ENCODE data around the gene LITAFD. TPM values are rescaled to one million over a fixed set of nuclear protein-coding genes. Genes with fewer than 3 reads are reported as not detected.

LITAFD gene
- total RNA-seq, 1 experiment from 2014 or later, result not detected

GRCh38 chr16:8890549-8890921 is 8.4 kb downstream of the LITAFD start:
- DNase-seq, result no peak
- Histone ChIP-seq H3K4me3 (no peak overlapping the region), H3K4me2 (no peak overlapping the region), H3K27ac (no peak overlapping the region), H3K27me3 (ENCODE audit: insufficient read depth, low read depth) (no peaks in the 10 kb centered on the region), H2AFZ (no peak overlapping the region), H3K79me2 (ENCODE audit: low read depth) (no peaks in the 10 kb centered on the region), H4K20me1 (ENCODE audit: insufficient read depth) (peaks cover 11% of the 10 kb centered on the region), H3F3A (ENCODE audit: insufficient read depth, low read depth) (peaks cover 33% of the 10 kb centered on the region), H3K4me1 (replicated peaks; ENCODE audit: insufficient read depth) (peaks cover 13% of the 10 kb centered on the region), H3K9me2 (ENCODE audit: insufficient read depth) (no peaks in the 10 kb centered on the region), H3K36me3 (ENCODE audit: low read depth) (peaks cover 18% of the 10 kb centered on the region; the same call in 1 of the 2 replicates), H3K9me3 (ENCODE audit: insufficient read depth, low read depth) (no peaks in the 10 kb centered on the region)
- BruUV-seq (replicated peaks), result no TSS peak
- ChIA-PET POLR2A (ENCODE audit: unreplicated experiment) (no interaction called here), CTCF (interaction anchor here (1.4 kb wide), 1 partner anchor 118 kb away, joined by 5 read pairs; no protein-coding TSS in a partner anchor)
- intact Hi-C loops (cut with micrococcal nuclease; ENCODE audit: unreplicated experiment), result no loop called here
- TF ChIP-seq EZH2 (IDR thresholded peaks at IDR 0.05; ENCODE audit: low read depth), result no peak
- TF ChIP-seq CTCF (conservative IDR thresholded peaks at IDR 0.05), result no peak

GRCh38 chr16:8892101-8892575 is 10.0 kb downstream of the LITAFD start:
- intact Hi-C loops (cut with micrococcal nuclease; ENCODE audit: unreplicated experiment), result no loop called here
- no peaks in the 10 kb centered on the region for H3K4me1 ChIP-seq (replicated peaks; ENCODE audit: insufficient read depth)
- ChIA-PET CTCF (no interaction called here), POLR2A (ENCODE audit: unreplicated experiment) (no interaction called here)
- peaks cover 27% of the 10 kb centered on the region for H3F3A ChIP-seq (ENCODE audit: insufficient read depth, low read depth)
- no TSS peak for BruUV-seq (replicated peaks)
- H3K27ac ChIP-seq, result no peak overlapping the region
- H3K4me2 ChIP-seq, result no peak overlapping the region
- H2AFZ ChIP-seq, result no peak overlapping the region
- no peak for DNase-seq
- H3K4me3 ChIP-seq, result no peak overlapping the region
- no peaks in the 10 kb centered on the region for H3K27me3 ChIP-seq (ENCODE audit: insufficient read depth, low read depth)
- H3K9me2 ChIP-seq (ENCODE audit: insufficient read depth), result no peaks in the 10 kb centered on the region
- H3K36me3 ChIP-seq (ENCODE audit: low read depth), result peaks cover 18% of the 10 kb centered on the region; the same call in 1 of the 2 replicates
- H3K9me3 ChIP-seq (ENCODE audit: insufficient read depth, low read depth), result no peaks in the 10 kb centered on the region
- no peaks in the 10 kb centered on the region for H3K79me2 ChIP-seq (ENCODE audit: low read depth)
- H4K20me1 ChIP-seq (ENCODE audit: insufficient read depth), result peaks cover 8% of the 10 kb centered on the region; the same call in 1 of the 2 replicates
- no peak for TF ChIP-seq EZH2 (IDR thresholded peaks at IDR 0.05; ENCODE audit: low read depth)
- TF ChIP-seq CTCF (conservative IDR thresholded peaks at IDR 0.05), result no peak

GRCh38 chr16:8893426-8893825 is 11.3 kb downstream of the LITAFD start:
- BruUV-seq (replicated peaks), result TSS peak; percentile 2
- DNase-seq, result no peak

More at GRCh38 chr16:8893426-8893825, 11.3 kb downstream of the LITAFD start:
- Histone ChIP-seq H2AFZ (no peak overlapping the region), H3K9me3 (ENCODE audit: insufficient read depth, low read depth) (no peaks in the 10 kb centered on the region), H3K9me2 (ENCODE audit: insufficient read depth) (no peaks in the 10 kb centered on the region), H3K36me3 (ENCODE audit: low read depth) (peaks cover 21% of the 10 kb centered on the region), H3K4me2 (no peak overlapping the region), H3K4me3 (no peak overlapping the region), H4K20me1 (ENCODE audit: insufficient read depth) (peaks cover 8% of the 10 kb centered on the region; the same call in 1 of the 2 replicates), H3K79me2 (ENCODE audit: low read depth) (no peaks in the 10 kb centered on the region), H3K4me1 (replicated peaks; ENCODE audit: insufficient read depth) (no peaks in the 10 kb centered on the region), H3K27me3 (ENCODE audit: insufficient read depth, low read depth) (no peaks in the 10 kb centered on the region), H3K27ac (no peak overlapping the region), H3F3A (ENCODE audit: insufficient read depth, low read depth) (peaks cover 22% of the 10 kb centered on the region; the same call in 1 of the 2 replicates)
- intact Hi-C loops (cut with micrococcal nuclease; ENCODE audit: unreplicated experiment), result no loop called here
- no peak for TF ChIP-seq CTCF (conservative IDR thresholded peaks at IDR 0.05)
- no peak for TF ChIP-seq EZH2 (IDR thresholded peaks at IDR 0.05; ENCODE audit: low read depth)
- CTCF ChIA-PET, result no interaction called here
- POLR2A ChIA-PET (ENCODE audit: unreplicated experiment), result no interaction called here
